B cell (primary cell): Measurements from ENCODE around the gene FAM186B. TPM values are rescaled to one million over a fixed set of nuclear protein-coding genes. Genes with fewer than 3 reads are reported as not detected.

Experiments used
- ATAC-seq: fragments of 200-7000 bp; cut with Tn5 transposase; one replicate; pipeline ENCODE4 v1.10.0; 2021; ENCODE audit warnings: low read depth, mild to moderate bottlenecking, moderate number of reproducible peaks, moderate library complexity
- CTCF ChIA-PET: fragments of 350-600 bp; sonication (Branson Sonifier 250); formaldehyde crosslinking; loops from one replicate; lab custom pipeline; 2021; ENCODE audit warnings: antibody characterized with exemption, inconsistent platforms; lab: Charles Lee
- POLR2A ChIA-PET: fragments of 350-600 bp; sonication (Branson Sonifier 250); formaldehyde crosslinking; loops from one replicate; lab custom pipeline; 2021; ENCODE audit warnings: antibody characterized with exemption; lab: Charles Lee
- DNase-seq: peaks from one replicate; pipeline ENCODE4 v3.0.0; 2013
- H2AFZ ChIP-seq: 2 replicates; pipeline ENCODE4 v1.6.1; 2012; ENCODE audit warnings: mild to moderate bottlenecking, low read depth, low read length; ENCODE audit not compliant: insufficient read depth, poor library complexity, severe bottlenecking
- H3K27ac ChIP-seq, 2 donors: 1 replicate in 1 of 2; 2 replicates in 1 of 2; pipeline ENCODE4 v1.5.1; 2012 to 2013; ENCODE audit warnings: low read length in 2 of 2, mild to moderate bottlenecking in 2 of 2, moderate library complexity in 1 of 2
- H3K27me3 ChIP-seq, 4 experiments: fragments of 200-600 bp in 1 of 4; sonication (generic) in 1 of 4; replicated peaks in 1 of 4; 1 replicate in 2 of 4; 2 replicates in 2 of 4; pipeline versions ENCODE4 v1.6.1 to v1.7.0; 2013 to 2016; ENCODE audit warnings: low read length in 3 of 4, mild to moderate bottlenecking in 2 of 4, mixed read lengths in 1 of 4, moderate library complexity in 1 of 4; ENCODE audit not compliant: insufficient read depth in 4 of 4, control insufficient read depth in 3 of 4; ENCODE audit errors: control extremely low read depth in 1 of 4
- H3K36me3 ChIP-seq, 2 experiments: replicated peaks in 1 of 2; 1 replicate in 1 of 2; 2 replicates in 1 of 2; pipeline versions ENCODE4 v1.6.1 to v1.7.1; 2013; ENCODE audit warnings: low read length in 1 of 2; ENCODE audit not compliant: insufficient read depth in 2 of 2, control insufficient read depth in 1 of 2; ENCODE audit errors: control extremely low read depth in 1 of 2, extremely low read depth in 1 of 2
- H3K4me1 ChIP-seq, 2 donors: fragments of 200-600 bp in 1 of 2; sonication (generic) in 1 of 2; 1 replicate in 1 of 2; 2 replicates in 1 of 2; pipeline versions ENCODE4 v1.5.1 to v1.6.1; 2013 to 2017; ENCODE audit warnings: low read length in 2 of 2; ENCODE audit not compliant: control insufficient read depth in 2 of 2, insufficient read depth in 2 of 2
- H3K4me2 ChIP-seq: replicated peaks from 2 replicates; pipeline ENCODE3; 2012; ENCODE audit warnings: mild to moderate bottlenecking, low read depth, low read length; ENCODE audit not compliant: poor library complexity, severe bottlenecking
- H3K4me3 ChIP-seq, 5 experiments: fragments of 200-600 bp in 1 of 5; sonication (generic) in 1 of 5; 1 replicate in 3 of 5; 2 replicates in 2 of 5; pipeline versions ENCODE4 v1.5.1 to v1.7.0; 2011 to 2016; ENCODE audit warnings: low read length in 4 of 5, mild to moderate bottlenecking in 4 of 5, low read depth in 2 of 5, control low read depth in 1 of 5, moderate library complexity in 1 of 5; ENCODE audit not compliant: insufficient read depth in 1 of 5; ENCODE audit errors: control extremely low read depth in 1 of 5, extremely low read depth in 1 of 5
- H3K79me2 ChIP-seq: fragments of 200-600 bp; sonication (generic); one replicate; pipeline ENCODE4 v1.6.0; 2016; ENCODE audit warnings: low read length; ENCODE audit not compliant: control insufficient read depth, insufficient read depth
- H3K9ac ChIP-seq: fragments of 200-600 bp; sonication (generic); 2 replicates; pipeline ENCODE4 v1.6.1; 2017; ENCODE audit warnings: mild to moderate bottlenecking, low read length, moderate library complexity
- H3K9me3 ChIP-seq, 3 donors: one replicate each; pipeline versions ENCODE4 v1.6.1 to v1.7.1; 2013; ENCODE audit warnings: low read length in 2 of 3; ENCODE audit not compliant: control insufficient read depth in 2 of 3, insufficient read depth in 1 of 3; ENCODE audit errors: control extremely low read depth in 1 of 3
- H4K20me1 ChIP-seq: 2 replicates; pipeline ENCODE4 v1.6.0; 2012; ENCODE audit warnings: mild to moderate bottlenecking, low read length; ENCODE audit not compliant: insufficient read depth, control insufficient read depth, poor library complexity, severe bottlenecking
- H3K27ac Mint-ChIP-seq: one replicate; pipeline ENCODE4 v1.8.0; 2021; ENCODE audit warnings: mixed read lengths
- H3K27me3 Mint-ChIP-seq: one replicate; pipeline ENCODE4 v1.8.0; 2021; ENCODE audit warnings: mixed read lengths
- H3K4me1 Mint-ChIP-seq: one replicate; pipeline ENCODE4 v1.8.0; 2021; ENCODE audit warnings: mixed read lengths
- H3K4me3 Mint-ChIP-seq: one replicate; pipeline ENCODE4 v1.8.0; 2021; ENCODE audit warnings: mixed read lengths
- H3K9me3 Mint-ChIP-seq: one replicate; pipeline ENCODE4 v1.8.0; 2022; ENCODE audit warnings: mixed read lengths; ENCODE audit not compliant: insufficient read depth
- CTCF ChIP-seq: fragments of 200-600 bp; IDR thresholded peaks from one replicate; pipeline ENCODE4 v1.8.0; 2022; ENCODE audit warnings: antibody characterized with exemption, mild to moderate bottlenecking
- EZH2 ChIP-seq: IDR thresholded peaks from 2 replicates; pipeline ENCODE4 v1.6.1; 2012; ENCODE audit warnings: borderline replicate concordance, low read depth, mild to moderate bottlenecking, moderate library complexity, low read length; ENCODE audit not compliant: insufficient read depth, poor library complexity, severe bottlenecking
- WGBS: methylation state at CpG from one replicate; pipeline ENCODE4 v1.1.5; 2013; ENCODE audit warnings: missing lambda C conversion rate; ENCODE audit not compliant: insufficient coverage; 5-methylcytosine and 5-hydroxymethylcytosine counted together
- intact Hi-C: fragments of 100-400 bp; cut with micrococcal nuclease; formaldehyde crosslinking; loops from one replicate; pipeline ENCODE4 v1.10.0; 2022
- polyA plus RNA-seq: library from polyadenylated mRNA; depleted of rRNA; stranded (reverse); fragments of >200 nt; gene quantifications from 2 replicates; pipeline ENCODE4 v1.2.3, GENCODE V29; 2012
- total RNA-seq, 2 donors: library from RNA; stranded (reverse); fragments of 120-200 nt in 1 of 2; gene quantifications; 1 replicate in 1 of 2; 2 replicates in 1 of 2; pipeline versions ENCODE4 v1.2.3 to v1.2.4, GENCODE V29; 2013 to 2022

Gene FAM186B
- total and polyA plus RNA-seq, 2 donors (not counting 1 experiment from before 2014, with no cell fraction given) = 0.13 to 0.47 TPM

- H3K4me3 Mint-ChIP-seq = no peak overlapping the region
- CTCF ChIA-PET = no interaction called here
- Histone ChIP-seq H3K9me3 (peaks cover 0 to 7% (median 0%) of the 10 kb centered on the region in 3 donors), H3K4me1 (peaks cover 20 to 28% of the 10 kb centered on the region in 2 donors), H3K4me3 (no peak overlapping the region), H4K20me1 (no peaks in the 10 kb centered on the region), H3K4me2 (no peak overlapping the region), H3K79me2 (no peaks in the 10 kb centered on the region), H3K27me3 (peaks cover 0 to 46% (median 16%) of the 10 kb centered on the region in 4 experiments), H3K27ac (no peak overlapping the region), H3K36me3 (no peaks in the 10 kb centered on the region), H2AFZ (no peak overlapping the region), H3K9ac (no peak overlapping the region)
- DNase-seq = peak; percentile 18
- peaks cover 41% of the 10 kb centered on the region for H3K27me3 Mint-ChIP-seq
- no peaks in the 10 kb centered on the region for H3K9me3 Mint-ChIP-seq
- intact Hi-C loops = no loop called here
- ATAC-seq = no peak
- H3K4me1 Mint-ChIP-seq = peaks cover 28% of the 10 kb centered on the region
- TF ChIP-seq CTCF = no peak
- no peak for TF ChIP-seq EZH2
- H3K27ac Mint-ChIP-seq = no peak overlapping the region
- POLR2A ChIA-PET = no interaction called here
- WGBS = 69% methylated on average over 20 of the region's 20 CpGs
These were observed 62.1 kb downstream of the FAM186B start for GRCh38 chr12:49543221-49543913.

GRCh38 chr12:49542592-49543160 is 62.8 kb downstream of the FAM186B start:
- H3K4me1 Mint-ChIP-seq = peaks cover 30% of the 10 kb centered on the region
- no peaks in the 10 kb centered on the region for H3K36me3 ChIP-seq
- ATAC-seq (no peak), DNase-seq (peak; percentile 17)
- peaks cover 0 to 45% (median 13%) of the 10 kb centered on the region in 4 experiments for H3K27me3 ChIP-seq
- intact Hi-C loops = no loop called here
- H3K27ac Mint-ChIP-seq = no peak overlapping the region
- H3K9ac ChIP-seq = no peak overlapping the region
- H3K4me3 Mint-ChIP-seq = no peak overlapping the region
- H3K9me3 Mint-ChIP-seq = no peaks in the 10 kb centered on the region
- H3K4me3 ChIP-seq = no peak overlapping the region
- WGBS = 96% methylated on average over 15 of the region's 15 CpGs
- ChIA-PET POLR2A (no interaction called here), CTCF (interaction anchor here (0.5 to 1.1 kb wide), 2 partner anchors 29 to 68 kb away, joined by 3 read pairs; no protein-coding TSS in a partner anchor)
- peaks cover 37% of the 10 kb centered on the region for H3K27me3 Mint-ChIP-seq
- H2AFZ ChIP-seq = no peak overlapping the region
- H3K79me2 ChIP-seq = no peaks in the 10 kb centered on the region
- H3K9me3 ChIP-seq = peaks cover 0 to 9% (median 0%) of the 10 kb centered on the region in 3 donors
- H3K27ac ChIP-seq = no peak overlapping the region
- peaks cover 22 to 30% of the 10 kb centered on the region in 2 donors for H3K4me1 ChIP-seq
- H4K20me1 ChIP-seq = no peaks in the 10 kb centered on the region
- H3K4me2 ChIP-seq = no peak overlapping the region
- no peak for TF ChIP-seq CTCF
- TF ChIP-seq EZH2 = no peak
